LNCAP (cell line): ENCODE results near the gene TMEM138.
A peak's percentile ranks its signal among the peaks of the same experiment; 100 is the strongest.

Experiments used
- TF ChIP-seq, protein P1 (sequence below): fragments of 450-650 bp; IDR thresholded peaks from 2 replicates; pipeline ENCODE4 v1.5.1; 2017; ENCODE audit warnings: mild to moderate bottlenecking

Gene TMEM138

DNA sequence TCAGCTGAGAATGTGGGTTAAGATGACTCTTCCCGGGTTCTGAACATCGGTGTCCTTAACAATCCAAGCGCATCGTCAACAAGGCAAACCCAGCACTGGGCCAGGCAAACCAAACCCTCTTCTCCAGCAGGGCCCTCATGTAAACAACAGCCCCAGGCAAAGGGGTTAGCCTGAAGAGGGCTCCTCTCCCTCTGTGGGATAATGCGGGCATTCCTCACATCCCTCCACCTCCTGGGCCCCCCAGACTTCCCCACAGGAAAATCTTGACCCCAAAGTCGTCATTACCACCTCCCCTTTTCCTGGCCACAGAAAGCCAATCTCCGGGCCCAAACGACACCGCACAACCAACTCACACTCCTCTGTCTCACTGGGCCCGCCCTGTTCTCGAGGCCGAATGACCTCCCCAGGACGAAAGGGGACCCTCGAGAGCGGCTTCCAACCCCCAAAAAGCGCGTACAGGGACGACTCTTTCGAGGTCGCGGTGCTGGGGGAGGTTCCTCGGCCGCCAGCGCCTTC, 29.8 kb upstream of the TMEM138 start:
- TF ChIP-seq, protein P1, sequence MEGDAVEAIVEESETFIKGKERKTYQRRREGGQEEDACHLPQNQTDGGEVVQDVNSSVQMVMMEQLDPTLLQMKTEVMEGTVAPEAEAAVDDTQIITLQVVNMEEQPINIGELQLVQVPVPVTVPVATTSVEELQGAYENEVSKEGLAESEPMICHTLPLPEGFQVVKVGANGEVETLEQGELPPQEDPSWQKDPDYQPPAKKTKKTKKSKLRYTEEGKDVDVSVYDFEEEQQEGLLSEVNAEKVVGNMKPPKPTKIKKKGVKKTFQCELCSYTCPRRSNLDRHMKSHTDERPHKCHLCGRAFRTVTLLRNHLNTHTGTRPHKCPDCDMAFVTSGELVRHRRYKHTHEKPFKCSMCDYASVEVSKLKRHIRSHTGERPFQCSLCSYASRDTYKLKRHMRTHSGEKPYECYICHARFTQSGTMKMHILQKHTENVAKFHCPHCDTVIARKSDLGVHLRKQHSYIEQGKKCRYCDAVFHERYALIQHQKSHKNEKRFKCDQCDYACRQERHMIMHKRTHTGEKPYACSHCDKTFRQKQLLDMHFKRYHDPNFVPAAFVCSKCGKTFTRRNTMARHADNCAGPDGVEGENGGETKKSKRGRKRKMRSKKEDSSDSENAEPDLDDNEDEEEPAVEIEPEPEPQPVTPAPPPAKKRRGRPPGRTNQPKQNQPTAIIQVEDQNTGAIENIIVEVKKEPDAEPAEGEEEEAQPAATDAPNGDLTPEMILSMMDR = no peak

DNA sequence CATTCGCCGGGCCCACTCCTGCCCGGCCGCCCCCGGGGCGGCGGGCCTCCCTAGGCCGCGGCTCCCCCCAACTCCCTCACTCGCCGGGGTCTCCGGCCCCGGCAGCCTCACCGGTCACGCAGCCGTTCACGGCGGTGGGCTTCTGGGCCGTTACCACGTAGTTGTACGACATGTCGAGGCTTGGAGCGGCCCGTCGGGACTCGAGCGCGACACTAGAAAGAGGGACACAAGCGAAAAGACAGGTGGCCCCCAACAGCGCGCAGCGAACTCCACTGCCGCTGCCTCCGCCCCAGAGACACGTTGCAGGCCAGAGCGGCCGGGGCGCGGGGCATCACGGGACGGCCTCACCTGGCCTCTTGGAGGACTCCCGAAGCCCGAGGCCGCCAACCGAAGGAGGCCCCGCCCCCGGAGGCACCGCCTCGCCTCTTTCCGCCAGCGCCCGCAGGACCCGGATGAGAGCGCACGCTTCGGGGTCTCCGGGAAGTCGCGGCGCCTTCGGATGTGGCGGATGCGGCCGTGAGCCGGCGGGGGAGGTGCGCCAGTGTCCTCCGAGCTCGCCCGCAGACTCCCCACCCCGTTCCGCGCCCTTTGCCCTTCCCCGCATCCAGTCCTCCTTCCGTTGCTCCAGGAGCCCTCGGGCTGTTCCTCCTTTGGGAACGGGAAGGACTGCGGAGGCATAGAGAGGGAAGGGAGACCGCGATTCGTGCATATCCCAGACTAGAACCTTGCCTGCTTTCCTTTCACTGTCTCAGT, 29.2 kb upstream of the TMEM138 start, which contains the start of the genes DDB1 and TKFC:
TSS of gene DDB1 (minus strand) at position 309 of the 753 bp plus-strand sequence. CDS start at position 172, 137 bp downstream.
TSS of gene TKFC (plus strand) at position 432 of the 753 bp plus-strand sequence. CDS start 1,501 bp downstream, outside the sequence.
- TF ChIP-seq, protein P1 = no peak

DNA sequence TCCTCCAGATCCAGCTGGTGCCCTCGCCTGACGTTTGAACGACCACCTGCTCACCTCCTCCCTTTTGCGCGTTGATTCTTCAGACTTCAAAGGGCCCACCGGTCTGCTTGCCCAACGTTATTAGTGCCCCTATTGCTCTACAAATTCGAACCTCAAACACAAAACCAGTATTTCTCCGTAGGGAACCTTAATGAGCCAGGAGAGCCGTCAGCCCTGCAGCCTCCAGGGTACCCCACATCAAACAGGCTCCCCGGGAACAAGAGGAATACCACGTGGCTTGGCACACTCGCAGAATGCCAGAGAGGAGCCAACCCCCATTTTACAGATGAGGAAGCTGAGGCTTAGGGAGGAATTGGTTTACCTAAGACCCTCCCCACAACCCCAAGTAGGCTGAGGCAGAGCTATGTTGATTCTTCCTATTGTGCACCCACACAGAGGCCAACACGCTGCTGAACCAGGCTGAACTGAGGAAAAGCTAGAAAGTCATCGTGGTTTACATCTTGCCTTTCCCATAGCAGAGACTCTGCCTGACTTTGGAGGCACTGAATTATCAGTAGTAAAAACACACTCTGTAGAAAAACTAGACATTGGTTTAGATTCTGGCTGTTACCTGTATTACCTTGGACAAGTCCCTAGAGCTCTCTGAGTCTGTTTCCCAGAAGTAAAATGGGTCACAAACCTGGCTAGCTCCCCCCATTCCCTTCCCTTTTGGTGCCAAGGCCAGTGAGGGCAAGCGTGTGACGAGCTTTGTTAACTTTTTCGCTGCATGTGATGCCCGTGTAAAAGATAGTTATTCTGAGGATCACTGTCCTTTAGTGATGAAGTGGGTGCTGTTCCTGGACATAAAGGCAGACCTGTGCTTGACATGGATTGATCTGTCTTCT, 28.4 kb upstream of the TMEM138 start:
- TF ChIP-seq, protein P1 = no peak

DNA sequence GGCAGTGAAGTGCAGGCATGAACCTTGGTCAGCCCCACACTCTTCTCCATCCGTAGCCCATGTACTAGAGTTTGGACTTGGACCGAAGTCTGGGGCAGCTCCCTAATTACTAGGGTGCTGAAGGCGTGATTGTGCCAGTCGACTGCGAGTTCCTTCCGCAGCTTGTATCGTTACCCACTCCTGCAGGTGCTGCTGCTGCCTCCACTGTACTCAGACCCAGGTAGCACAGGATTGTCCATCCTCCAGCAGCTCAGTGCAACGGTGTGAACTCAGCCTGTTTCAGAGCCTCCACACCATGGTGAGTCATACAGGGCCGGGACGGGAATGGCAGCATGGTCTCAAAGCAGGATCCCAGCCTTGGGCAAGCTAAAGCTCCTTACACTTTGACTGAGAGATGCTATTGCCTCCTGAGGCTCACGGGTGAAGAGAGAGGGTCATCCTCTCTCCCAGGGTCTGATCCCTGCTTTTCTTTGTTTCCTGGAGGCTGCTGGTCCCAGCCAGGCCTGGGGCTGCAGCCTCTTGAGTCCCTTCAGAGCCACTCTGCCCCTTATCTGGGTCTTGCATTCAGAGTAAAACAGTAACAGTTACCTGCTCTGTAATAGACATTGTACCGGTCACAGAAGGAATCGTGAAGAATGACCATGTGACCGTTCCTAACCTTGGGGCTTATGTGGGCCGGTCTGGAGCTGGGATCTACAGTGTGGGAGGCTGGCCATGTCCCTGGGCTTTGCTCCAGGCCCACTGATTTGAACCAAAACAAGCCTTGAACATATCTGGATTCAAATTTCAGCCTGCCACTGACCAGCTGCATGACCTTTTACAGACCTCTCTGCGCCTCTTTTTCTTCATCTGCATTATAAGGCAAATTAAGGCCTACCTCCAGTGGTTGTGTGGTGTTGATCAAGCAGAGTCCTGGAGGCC, 27.5 kb upstream of the TMEM138 start:
- TF ChIP-seq, protein P1 = no peak

DNA sequence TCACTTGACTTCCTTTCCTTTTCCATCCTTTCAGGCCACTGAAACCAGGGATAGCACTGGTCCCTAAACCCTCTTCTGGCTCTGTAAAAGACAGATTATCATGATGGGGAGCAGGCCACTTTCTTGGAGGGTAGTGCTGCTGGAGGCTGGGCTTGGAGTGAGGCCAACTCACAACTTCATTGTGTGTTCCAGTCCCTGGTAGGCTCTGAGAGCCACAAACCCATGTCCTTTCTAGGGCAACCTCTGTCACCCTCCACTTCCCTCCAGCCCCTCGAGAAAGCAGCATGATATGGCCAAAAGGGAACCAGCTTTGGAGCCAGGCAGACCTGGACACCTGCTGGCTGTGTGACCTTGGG, 26.8 kb upstream of the TMEM138 start:
- TF ChIP-seq, protein P1 = no peak

DNA sequence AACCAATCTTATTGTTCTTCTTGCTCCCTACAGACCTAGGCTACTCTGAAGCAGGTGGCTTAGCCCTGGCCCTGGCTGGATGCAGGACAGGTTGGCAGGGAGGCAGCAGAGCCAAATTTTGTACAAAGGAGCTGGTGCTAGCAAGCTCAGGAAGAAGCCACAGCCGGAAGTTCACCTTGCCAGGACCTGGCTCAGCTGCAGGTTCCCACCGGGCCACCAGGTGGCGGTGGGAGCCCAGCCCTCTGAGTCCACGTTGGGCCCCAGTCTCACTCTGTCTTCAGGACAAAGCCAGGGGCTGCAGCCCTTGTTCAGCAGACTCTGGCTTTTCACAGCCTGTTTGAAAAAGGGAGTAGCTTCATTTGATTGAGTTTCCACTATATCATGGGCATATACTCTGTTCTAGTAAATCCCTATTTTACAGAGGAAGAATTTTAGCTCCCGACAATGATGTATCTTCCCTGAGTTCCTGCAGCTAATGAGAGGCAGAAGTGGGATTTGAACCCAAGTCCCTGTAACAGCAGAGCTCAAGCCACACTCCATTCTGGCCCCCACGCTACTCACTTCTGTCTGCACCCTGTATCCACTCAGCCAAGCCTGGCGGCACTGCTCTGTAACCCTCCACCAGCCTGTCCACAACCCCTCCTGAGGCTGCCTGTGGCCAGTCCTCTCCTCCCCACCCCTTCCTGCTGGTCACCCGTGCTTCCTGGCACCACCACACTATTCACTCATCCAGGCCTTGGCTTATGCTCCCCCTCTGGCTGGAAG, 25.8 kb upstream of the TMEM138 start:
- TF ChIP-seq, protein P1 = peak; percentile 95
